ENCODE data around the gene CPT1A.

Gene CPT1A

GRCh38 chr11:68828957-68829356 is 12.8 kb downstream of the CPT1A start:
- DNase-seq: no peak

GRCh38 chr11:68828155-68828931 is 13.4 kb downstream of the CPT1A start:
- DNase-seq: no peak

- DNase-seq: no peak
Observed at GRCh38 chr11:68827733-68828132, 14.0 kb downstream of the CPT1A start.

GRCh38 chr11:68826726-68827125 is 15.0 kb downstream of the CPT1A start:
- no peak for DNase-seq

- no peak for DNase-seq
Observed at GRCh38 chr11:68825571-68825970, 16.1 kb downstream of the CPT1A start.

- DNase-seq: no peak
Observed at GRCh38 chr11:68822546-68822945, 19.2 kb downstream of the CPT1A start.

- DNase-seq: no peak
Observed at GRCh38 chr11:68821670-68822069, 20.0 kb downstream of the CPT1A start.

GRCh38 chr11:68819362-68819761 is 22.4 kb downstream of the CPT1A start:
- DNase-seq: no peak

- no peak for DNase-seq
Observed at GRCh38 chr11:68818181-68818580, 23.5 kb downstream of the CPT1A start.

GRCh38 chr11:68817554-68817953 is 24.2 kb downstream of the CPT1A start:
- DNase-seq: no peak

GRCh38 chr11:68816917-68817419 is 24.7 kb downstream of the CPT1A start:
- DNase-seq: no peak

GRCh38 chr11:68816251-68816776 is 25.4 kb downstream of the CPT1A start:
- no peak for DNase-seq

- DNase-seq: no peak
Observed at GRCh38 chr11:68813773-68814172, 27.9 kb downstream of the CPT1A start.

- no peak for DNase-seq
Observed at GRCh38 chr11:68812526-68812925, 29.2 kb downstream of the CPT1A start.

- no peak for DNase-seq
Observed at GRCh38 chr11:68810164-68810563, 31.6 kb downstream of the CPT1A start.

GRCh38 chr11:68809506-68809905 is 32.2 kb downstream of the CPT1A start:
- no peak for DNase-seq

GRCh38 chr11:68808787-68809186 is 32.9 kb downstream of the CPT1A start:
- no peak for DNase-seq

- DNase-seq: no peak
Observed at GRCh38 chr11:68806931-68807844, 34.5 kb downstream of the CPT1A start.

GRCh38 chr11:68804786-68805185 is 36.9 kb downstream of the CPT1A start:
- no peak for DNase-seq

- DNase-seq: no peak
Observed at GRCh38 chr11:68803766-68804165, 38.0 kb downstream of the CPT1A start.

GRCh38 chr11:68798221-68798813 is 43.4 kb downstream of the CPT1A start:
- no peak for DNase-seq

- no peak for DNase-seq
Observed at GRCh38 chr11:68796801-68797200, 44.9 kb downstream of the CPT1A start.

GRCh38 chr11:68792400-68792966 is 49.2 kb downstream of the CPT1A start:
- no peak for DNase-seq
